Stimulated activated CD8-positive, alpha-beta memory T cell treated with anti-CD3 and anti-CD28 coated beads, Interleukin-12 subunit alpha, Interleukin-12 subunit beta, amount 100 ng/mL, for 24 hours (primary cell): ENCODE results near the gene RAET1E.
"Not testable (repeated sequence)": the region's sequence is repeated elsewhere in the genome, so short reads cannot be mapped to it uniquely, and the experiment has no call there.

Experiments used
- DNase-seq: peaks from one replicate; pipeline ENCODE4 v3.0.0-alpha.2; 2020; ENCODE audit errors: extremely low read depth

RAET1E gene

DNA sequence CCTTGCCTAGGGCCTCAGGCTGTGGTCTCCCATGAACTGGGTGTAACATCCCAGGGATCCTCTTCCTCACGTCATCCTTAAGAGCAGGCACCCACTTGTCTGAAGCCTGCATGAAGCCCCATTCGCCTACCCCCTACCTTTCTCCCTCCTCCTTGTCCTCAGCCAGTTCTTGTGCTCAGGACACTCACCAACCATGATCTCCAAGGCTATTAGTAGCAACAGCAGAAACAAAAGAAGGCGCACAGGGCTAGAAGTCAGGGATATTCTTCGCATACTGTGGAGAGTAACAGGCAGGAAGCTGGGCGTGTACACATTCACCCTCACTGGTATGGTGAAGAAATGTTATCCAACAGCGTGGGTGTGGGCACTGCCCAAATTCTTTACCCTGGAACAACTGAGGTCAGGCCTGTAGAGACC is 7.3 kb downstream of the RAET1E start:
- no peak for DNase-seq

DNA sequence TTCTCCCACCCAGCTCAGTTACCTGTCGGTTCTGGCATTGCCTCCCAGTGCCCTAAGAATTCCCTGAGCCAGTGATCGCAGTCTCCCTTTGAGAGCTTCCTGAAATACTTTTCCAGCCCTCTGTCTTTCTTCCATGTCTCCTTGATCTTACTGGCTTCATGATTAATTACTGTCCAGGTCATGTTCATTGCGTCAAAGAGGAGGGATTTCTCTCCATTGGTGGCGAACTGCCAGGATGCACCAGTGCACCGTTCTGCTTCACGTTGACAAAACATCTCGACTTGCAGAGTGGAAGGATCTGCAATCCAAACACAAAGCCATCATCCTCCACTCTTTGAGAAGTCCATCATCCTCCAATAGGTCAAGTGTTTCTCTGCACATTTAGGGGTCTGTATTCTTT is 8.6 kb downstream of the RAET1E start:
- DNase-seq, result no peak

DNA sequence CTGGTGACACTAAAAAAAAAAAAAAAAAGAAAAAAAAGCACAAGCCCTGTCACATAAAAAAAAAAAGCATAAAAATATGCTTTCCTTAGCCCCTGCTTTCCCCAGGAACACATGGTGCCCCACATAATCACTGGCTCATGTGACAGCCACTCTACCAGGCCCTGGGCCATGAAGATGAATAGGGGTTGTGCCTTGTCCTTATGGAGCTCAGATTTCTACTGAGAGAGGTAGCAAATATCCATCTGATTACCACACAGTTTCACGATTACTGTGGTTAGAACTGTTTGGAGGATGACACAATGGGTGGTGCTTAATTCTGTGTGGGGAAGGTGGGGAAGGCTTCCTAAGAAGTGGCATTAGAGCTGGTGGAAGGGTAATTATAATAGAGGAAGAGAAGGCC is 9.3 kb downstream of the RAET1E start:
- no peak for DNase-seq

DNA sequence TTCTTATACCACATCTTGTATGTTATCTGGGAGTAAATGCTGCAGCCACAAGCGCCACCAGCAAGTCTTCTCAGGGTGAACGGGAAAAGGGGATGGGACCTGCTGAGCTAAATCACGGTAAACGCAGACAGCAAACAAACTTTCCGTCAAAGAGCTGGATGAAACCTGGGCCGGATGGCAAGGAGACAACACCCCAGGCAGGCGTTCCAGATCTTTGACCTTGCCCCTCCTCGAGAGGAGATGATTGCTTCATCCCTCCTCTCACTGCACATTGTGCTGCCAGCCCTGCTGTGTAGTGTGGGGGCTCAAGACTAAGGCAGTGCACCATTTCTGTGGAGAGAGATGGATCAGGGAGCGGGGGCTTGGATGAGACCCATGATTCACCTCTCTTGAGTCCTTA is 9.8 kb downstream of the RAET1E start:
- no peak for DNase-seq

DNA sequence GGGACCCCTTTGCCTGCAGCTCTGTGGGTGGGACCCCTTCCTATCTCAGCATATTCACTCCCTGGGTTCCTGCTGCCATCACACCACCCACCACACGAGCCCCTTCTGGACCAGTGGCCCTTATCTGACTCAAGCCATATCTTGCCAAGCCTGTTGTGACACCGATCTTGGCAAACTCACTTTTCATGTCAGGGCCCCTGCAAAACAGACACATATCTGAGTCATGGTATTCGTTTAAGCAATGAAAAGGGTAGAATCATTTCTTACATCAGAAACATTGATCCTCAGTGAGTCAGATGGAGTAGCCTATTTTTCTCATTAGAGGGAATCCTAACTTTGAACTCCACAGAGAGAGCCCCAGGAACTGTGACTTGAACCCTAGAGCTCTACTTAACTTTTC is 10.6 kb downstream of the RAET1E start:
- no peak for DNase-seq

DNA sequence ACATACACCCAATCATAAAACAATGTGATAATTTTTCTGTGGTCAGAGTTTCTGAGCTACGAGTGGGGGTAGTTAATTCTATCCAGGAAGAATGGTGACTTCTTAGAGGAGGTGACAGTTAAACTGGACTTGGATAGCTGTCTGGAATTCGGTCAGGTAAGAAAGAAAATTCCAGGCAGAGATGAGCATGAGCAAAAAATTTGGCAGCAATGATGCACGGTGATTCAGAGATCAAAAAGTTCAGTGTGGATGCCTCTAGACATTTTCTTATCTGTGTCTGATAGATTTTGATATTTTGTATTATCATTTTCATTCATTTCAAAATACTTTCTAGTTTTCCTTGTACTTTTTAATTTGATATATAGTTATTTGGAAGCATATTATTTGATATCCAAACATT is 12.0 kb downstream of the RAET1E start:
- no peak for DNase-seq

DNA sequence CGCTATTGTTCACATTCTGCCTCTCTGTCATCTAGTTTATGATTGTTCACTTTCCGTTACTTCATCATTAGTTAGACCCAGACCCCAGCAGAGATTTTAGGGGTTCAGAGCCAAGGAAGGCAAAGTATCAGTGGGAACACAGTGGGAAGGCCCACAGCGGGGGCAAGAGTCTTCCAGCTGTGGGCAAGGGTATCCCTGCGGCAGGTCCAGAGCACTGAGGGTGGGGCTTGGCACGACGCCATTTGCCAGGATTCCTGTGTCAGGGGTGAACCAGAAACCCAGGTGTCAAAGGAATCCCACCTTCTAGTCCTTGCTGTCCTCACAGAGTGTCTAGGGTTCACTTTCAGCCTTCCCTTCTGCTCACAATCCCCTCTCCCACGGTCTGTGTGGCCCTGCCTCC is 13.3 kb downstream of the RAET1E start:
- no peak for DNase-seq

DNA sequence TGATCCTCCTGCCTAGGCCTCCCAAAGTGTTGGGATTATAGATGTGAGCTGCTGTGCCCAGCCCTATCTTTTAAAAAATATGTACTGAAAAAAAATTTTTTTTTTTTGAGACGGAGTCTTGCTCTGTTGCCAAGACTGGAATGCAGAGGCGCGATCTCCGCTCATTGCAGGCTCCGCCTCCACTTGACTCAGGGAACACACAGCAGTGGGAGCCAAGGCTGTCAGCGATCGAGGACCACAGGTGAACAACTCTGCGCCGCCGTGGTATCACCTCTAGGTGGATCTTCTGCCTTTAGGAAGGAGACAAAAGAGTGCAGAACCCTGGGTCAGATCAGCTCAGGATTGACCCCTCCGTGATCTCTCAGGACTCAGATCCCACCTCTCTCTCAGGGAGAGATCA is 13.7 kb downstream of the RAET1E start:
- no peak for DNase-seq

DNA sequence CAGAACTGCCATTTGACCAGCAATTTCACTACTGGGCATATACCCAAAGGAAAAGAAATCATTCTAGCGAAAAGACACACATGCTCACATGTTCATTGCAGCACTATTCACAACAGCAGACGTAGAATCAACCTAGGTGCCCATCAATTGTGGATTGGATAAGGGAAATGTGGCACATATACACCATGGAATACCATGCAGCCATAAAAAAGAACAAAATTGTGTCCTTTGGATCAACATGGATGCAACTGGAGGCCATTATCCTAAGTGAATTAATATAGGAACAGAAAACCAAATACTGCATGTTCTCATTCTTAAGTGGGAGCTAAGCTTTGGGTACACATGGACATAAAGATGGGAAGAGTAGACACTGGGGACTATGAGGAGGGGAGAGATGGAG is 16.1 kb downstream of the RAET1E start:
- DNase-seq, result no peak

DNA sequence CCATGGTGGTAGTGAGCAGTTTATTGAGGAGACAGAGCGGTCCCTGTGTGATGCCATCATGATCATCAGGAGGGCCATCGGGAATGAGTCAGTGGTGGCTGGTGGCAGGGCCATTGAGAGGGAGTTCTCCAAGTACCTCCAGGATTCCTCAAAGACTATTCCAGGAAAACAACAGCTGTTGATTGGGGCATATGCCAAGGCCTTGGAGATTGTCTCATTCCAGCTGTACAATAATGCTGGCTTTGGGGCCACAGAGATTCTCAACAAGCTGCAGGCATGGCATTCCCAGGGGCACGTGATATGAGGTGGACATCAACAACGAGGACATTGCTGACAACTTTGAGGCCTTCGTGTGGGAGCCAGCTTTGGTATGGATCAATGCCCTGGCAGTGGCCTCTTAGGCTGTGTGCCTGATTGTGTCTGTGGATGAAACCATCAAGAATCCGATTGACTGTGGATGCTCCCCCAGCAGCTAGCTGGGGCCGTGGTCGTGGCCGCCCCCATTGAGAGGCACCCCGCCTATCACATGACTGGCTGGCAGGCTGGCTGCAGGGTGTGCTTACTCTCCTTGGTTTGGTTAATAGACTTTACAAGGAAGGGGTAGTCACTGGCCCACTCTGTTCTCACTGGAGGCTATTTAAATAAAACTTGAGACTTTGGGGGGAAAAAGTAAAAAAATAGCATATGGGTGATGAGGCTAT is 16.7 kb downstream of the RAET1E start:
- DNase-seq, result no peak

DNA sequence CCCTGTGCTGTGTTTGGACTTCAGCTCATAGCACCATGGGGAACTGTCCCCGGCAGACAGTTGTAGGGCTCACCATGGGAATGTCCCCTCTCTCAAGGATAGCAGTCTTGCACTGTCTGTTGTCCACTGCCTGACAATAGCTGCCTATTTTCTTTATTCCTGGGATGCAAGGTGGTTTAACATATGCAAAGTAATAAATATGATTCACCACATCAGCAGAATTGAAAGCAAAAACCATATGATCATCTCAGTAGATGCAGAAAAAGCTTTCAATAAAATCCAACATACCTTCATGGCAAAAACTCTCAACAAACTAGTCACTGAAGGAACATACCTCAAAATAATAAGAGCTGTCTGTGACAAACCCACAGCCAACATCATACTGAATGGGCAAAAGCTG is 20.3 kb downstream of the RAET1E start:
- DNase-seq, result no peak

DNA sequence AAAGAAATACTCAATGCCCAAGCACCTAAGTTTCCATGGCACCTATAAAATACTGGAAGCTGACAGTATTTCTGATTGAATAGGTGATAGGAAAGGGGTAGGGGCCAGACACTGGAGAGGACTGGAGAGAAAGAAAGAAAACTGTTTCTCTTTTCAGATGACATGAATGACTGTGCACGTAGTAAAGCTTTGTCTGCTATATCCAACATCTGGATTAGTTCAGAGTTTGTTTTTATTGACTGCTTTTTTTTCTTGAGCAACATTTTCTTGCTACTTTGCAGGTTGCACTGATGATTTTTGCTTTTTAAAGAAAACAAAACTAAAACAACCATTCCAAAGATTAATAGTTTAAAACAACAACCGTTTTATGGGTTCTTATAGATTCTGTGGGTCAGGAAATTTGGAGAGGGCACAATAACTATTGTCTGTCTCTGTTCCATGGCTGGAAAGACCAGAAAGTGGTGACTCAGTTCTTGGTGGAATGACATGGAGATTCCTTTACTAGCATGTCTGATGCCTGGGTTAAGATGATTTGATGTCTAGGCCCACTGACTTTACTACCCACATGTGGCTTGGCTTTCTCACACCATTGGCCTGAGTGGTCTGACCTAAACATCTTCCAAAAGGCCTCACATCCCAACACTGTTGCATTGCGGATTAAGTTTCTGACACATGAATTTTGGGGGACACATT is 21.5 kb downstream of the RAET1E start:
- no peak for DNase-seq

DNA sequence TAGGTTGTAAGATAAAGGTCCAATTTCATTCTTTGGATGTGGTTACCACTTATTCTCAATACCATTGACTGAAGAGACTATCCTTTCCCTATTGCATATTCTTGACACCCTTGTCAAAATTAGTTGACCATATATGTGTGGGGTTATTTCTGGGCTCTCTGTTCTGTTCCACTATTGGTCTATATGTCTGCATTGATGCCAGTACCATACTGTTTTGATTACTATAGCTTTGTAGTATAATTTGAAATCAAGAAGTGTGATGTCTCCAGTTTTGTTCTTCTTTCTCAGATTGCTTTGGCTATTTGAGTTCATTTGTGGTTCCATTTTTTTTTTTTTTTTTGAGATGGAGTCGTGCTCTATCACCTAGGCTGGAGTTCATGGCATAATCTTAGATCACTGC is 25.7 kb downstream of the RAET1E start:
- DNase-seq, result no peak

DNA sequence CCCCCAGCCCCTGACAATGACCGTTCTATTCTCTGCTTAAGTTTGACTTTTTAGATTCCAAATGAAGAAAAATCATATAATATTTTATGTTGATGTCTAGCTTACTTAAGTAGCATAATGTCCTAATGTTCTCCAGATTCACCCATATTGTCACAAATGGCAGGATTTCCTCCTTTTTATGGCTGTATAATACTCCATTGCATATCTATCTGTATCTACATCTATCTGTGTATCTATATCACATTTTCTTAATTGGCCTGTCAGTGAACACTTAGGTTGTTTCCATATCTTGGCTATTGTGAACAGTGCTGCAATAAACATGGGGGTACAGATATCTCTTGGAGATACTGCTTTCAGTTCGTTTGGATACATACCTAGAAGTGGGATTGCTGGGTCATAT is 26.7 kb downstream of the RAET1E start:
- DNase-seq, result no peak

DNA sequence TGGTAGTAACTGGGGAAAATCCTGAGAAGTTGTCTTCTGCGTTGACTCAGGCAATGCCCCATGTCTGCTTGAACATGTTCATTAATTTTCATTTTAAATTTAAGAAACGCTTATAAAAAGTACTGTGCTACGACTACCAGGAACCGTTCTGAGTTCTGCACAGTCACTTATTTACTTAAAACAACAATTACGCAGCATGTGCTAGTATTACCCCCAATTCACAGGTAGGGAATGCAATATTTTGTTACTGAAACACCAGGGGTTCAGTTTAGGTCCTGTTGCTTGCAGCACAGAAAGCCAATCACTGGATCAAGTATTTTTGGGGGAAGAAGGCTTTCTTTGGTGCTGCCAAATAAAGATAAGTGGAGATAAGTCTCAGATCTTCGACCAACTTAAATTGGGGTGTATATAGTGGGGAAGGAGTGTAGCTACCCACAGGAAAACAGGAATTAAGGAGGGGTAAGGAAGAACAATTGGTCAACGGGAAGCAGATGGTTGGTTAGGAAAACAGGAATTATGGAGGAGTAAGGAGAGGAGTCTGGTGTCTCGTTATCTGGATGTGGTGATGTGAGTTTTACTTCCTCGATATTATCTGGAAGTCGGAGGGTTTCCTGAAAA is 28.5 kb downstream of the RAET1E start:
- DNase-seq, result no peak

DNA sequence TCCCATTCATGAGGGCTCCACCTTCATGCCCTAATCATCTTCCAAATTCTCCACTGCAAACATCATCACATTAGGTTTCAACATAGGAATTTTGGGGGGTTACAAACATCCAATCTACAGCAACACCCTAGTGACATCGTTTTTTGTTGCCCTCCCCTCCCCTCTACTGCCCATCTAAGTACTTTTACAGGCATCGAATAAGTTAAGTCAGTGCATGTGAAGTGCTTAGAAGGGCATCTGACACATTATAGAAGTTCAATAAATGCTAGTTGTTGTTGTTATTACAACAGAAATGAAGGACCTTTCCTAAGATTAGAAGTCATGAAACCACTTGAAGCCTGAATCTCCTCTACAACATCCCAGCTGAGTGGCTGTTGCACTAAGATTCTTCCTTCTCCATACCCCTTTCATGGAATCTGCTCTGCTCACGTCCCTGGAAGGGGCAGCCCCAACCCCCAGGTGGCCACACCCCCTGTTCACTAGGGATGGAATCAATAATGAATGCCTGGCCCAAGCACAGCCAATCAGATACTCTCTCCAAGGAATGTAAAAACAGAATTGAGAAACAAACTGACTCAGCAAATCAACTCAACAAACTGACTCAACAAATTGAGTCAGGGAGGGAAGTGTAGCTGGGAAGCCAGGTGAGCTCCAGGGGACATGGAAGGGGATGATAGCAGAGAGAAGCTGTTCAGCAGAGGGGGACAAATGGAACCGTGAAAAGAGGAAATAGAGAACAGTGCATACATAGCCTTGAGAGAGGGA is 29.9 kb downstream of the RAET1E start:
- DNase-seq, result no peak

DNA sequence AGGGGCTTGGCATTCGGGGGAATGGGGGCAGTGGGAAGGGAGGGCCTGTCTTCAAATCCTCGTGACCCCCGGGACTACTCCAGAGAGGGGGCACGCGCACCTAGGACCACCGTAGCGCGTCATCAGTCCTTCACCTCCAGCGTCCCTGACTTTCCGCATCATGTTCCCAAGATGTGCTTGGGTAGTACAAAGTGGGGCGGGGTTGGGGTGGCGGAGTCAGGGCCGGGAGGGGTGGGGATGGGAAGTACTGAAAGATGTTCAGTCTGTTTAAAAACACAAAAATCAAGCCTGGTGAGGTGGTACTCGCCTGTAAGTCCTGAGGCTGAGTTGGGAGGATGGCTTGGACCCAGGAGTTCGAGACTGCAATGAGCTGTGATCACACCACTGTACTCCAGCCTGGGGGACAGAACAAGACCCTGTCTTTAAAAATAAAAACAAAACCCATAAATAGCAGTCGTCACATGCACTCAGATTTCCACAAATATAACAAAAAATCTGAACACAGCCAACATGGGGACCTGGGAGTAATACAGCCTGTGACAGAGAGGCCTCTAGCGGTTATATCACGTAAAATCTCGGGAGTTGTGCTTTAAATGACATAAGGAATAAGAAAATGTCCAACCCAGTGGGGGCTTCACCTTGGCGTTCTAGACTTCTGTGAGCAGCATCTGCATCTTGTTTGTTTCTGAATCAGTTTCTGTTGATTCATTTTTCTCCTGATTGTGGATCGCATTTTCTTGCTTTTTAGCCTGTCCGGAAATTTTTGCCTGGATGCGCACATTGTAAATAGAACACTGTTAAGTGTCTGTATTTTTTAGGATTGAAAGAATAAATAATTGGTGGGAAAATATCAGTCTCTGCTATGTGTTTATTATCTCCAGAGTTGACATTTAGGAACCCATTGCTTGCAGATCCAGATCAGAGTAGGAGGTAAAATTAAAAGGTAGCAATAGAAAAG is 33.1 kb downstream of the RAET1E start:
- DNase-seq, result no peak

DNA sequence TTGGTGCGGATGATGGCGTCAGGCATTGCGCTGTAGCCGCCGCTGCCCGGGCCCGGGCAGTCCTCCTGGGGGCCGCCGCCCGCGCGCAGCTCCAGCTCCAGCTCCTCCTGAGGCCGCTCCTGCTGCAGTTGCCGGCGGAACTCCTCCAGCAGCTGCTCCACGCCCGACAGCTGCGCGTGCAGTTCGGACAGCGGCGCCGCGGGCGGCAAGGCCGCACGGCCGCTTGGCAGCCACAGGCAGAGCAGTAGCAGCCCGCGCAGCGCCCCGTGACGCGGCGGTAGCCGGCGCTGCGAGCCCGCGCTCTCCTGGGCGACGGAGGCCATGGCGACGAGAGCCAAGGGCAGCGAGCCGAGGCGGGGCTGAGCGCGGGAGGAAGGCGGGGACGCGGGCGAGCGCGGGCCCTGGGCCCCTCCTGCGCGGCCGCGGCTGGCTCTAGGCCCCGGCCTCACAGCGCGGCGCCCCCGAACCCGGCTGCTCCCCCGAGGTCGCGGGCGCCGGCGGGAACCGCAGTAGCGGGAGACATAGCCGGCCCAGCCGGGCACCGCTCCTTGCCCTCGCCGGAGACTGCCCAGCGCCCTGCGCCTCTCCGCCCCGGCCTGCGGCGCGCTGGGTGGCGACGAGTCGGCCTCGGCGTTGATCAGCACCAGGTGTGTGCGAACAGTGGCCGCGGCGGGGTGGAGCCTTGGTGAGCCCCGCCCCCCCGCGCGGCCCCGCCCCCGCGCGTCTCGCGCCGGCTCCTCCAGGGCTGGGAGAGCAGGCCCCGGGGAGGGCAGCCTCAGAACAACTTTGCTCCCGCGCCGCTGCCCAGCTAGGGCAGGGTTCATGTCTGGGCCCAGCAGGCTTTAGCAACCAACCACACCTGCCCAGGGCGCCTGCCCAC is 34.0 kb downstream of the RAET1E start, which contains the start of gene LRP11:
LRP11 (minus strand) TSS at position 662 of the 880 bp plus-strand sequence; CDS start at position 323, 339 bp downstream.
- peak; percentile 47 for DNase-seq

DNA sequence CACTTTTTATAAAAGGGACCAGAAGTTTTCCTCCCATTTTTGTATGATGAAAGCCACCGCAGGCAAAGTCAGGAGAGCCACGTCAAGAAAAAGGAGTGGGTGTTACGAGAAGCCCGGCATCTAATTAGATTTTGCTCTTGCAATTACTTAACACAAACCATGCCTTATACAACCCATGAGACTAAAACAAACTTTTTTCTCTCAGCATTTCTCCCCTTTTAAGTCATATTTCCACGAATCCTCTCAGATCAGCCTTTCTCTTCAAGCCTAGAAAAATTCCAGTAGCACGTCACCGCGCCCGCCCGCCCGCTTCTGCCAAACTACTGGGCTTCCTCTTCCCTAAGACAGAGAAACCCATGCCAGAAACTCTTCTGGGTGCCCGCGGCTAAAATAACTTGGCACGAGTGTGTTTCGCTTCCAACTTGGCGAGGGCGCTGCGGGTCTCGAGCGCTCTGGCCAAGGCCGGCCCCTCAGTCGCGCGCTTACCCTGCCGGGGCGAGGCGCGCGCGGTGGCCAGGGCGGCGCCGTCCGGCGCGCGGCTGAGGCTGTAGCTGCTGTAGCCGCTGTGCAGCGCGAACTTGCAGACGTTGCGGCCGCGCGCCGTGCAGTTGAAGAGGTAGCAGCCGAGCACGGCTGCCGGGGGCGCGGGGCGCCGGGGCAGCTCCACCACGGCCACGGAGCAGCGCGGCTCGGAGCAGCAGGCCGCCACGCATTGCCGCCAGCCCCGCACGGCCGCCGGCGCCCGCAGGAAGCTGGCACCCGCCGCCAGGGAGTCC is 34.8 kb downstream of the RAET1E start:
- DNase-seq, result no peak

DNA sequence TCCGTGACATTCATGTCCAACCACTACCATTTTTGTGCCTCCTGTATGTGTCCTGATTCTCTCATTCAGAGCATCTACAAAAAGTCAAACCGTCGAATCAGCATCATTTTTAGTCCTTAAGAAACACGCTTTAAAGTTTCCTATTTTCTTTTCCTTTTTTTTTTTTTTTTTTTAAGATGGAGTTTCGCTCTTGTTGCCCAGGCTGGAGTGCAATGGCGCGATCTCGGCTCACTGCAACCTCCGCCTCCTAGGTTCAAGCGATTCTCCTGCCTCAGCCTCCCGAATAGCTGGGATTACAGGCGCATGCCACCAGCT is 35.5 kb downstream of the RAET1E start:
- not testable (repeated sequence) for DNase-seq
